Activated CD4-positive, alpha-beta T cell treated with anti-CD3 and anti-CD28 coated beads, Interleukin-2, amount 50 U/mL, for 48 hours (primary cell): ENCODE measurements around the gene PROM1.

Experiments used
- DNase-seq, 2 experiments: peaks; one replicate each; pipeline ENCODE4 v3.0.0-alpha.2; 2020

The PROM1 gene

GRCh38 chr4:16056681-16057385, 27.0 kb downstream of the PROM1 start:
- DNase-seq, result no peak

DNA sequence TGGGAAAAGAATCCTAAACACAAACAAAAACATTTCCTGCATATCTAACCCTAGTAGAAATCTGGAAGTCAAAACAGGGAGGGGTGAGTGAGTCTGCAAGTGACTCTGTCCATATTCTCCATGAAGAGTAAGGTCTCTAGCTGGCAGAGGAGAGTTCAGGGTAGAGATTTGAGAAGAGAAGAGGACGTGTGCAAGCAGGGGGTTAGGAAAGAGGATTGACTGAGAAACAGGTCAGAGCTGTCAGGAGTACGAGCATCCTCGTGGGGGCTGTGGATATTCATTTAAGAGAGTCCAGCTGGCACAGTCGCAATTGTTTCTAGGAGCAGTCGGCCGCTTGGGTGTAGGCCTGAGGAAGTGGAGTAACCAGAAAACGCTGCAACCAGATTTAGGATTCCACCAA, 27.9 kb downstream of the PROM1 start:
- no peak for DNase-seq

GRCh38 chr4:16055471-16055870, 28.4 kb downstream of the PROM1 start:
- DNase-seq, result no peak

DNA sequence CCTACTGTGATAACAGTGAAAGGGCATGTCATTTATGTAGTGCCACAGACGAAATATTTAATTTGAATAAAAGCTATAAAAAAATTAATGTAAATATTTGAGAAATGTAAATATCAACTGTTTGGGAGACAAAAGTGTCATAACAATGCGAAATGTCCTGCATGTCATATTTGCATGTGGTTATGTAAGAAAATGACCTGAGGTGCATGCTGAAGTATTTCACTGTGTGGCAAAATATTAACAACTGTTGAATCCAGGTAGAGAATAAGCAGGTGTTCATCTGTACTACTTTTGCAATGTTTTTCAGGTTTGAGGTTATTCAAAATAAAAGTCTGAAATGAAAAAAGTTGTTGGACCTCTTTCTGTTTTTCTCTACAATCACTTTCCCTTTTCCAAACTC, 30.9 kb downstream of the PROM1 start:
- no peak for DNase-seq

DNA sequence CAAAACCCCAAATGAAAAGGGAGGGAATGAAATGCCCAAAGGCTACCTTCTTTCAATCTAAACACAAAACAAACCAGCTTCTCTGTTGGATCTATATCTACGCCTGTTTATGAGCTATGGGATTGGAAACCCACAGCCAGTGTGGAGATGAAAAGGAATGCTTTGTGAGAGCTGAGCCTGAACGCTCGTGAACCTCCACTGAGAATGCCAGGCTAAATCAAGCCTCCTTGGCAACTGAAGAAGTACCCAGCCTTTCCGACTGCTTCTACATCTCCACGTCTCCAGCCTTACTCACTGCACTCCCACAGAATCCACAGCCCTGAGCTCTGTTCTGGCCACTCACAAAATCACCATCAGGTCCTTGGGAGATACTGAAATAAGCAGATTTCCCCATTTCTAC, 31.8 kb downstream of the PROM1 start:
- DNase-seq, result no peak

- no peak for DNase-seq
Measured at GRCh38 chr4:16051132-16051531, 32.7 kb downstream of the PROM1 start.

DNA sequence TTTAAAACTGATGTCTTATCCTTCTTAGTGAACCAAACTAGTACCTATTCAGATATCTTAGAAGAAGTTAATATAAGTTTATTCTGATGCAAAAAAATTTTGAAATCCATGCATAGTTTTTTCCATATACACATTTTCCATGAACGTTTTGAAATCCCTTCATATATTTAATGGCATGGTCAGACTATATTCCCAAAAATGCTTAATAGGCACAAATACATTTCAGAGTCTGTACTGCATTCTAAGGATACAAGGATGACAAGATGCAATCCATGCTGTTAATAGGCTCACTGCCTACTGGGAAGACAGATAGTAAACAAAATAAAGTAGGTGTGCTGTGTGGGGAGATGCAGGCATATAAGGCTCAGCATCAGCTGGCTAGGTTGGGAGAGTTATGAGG, 33.2 kb downstream of the PROM1 start:
- no peak for DNase-seq

GRCh38 chr4:16048619-16049419, 35.0 kb downstream of the PROM1 start:
- no peak for DNase-seq

- DNase-seq, result no peak
Measured at GRCh38 chr4:16045687-16046086, 38.1 kb downstream of the PROM1 start.

DNA sequence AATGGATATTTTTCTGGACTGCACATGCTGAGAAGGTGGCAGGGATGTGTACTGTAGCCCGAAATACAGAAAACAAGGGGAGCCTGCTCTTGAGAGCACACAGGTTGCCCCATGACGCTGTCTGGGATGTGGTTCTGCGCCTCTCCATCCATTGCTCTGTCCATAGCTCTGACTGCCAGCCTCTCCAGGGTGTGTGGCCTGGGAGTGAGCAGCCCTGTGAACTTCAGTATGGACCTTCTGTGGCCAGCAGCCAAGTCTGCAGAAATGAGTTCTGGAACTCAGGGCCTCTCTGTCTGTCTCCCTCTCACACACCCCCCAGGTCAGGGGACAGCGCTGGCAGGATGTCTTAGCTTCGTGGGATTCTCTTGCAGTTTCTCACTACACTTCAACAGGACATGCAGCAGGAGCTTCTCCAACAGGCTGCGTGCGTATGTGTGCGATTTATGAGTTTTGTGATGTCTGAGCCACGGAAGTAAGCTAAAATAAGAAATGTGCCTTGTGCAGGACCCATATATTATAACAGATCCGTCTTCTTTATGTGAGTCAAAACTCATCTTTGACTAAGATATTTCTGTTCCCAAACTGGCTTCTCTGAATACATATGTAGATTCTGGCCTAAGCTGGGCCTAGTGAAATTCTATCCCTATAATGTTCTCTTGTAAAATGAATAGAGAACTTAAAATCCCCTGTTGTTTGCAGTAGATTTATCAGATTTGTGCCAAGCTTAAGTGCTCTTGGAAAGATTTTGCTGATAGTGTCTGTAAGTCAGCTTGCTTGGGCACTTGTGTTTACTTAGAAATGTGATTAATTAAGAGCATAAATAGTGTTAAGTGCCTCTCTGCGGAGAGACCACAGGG, 40.0 kb downstream of the PROM1 start:
- no peak for DNase-seq

DNA sequence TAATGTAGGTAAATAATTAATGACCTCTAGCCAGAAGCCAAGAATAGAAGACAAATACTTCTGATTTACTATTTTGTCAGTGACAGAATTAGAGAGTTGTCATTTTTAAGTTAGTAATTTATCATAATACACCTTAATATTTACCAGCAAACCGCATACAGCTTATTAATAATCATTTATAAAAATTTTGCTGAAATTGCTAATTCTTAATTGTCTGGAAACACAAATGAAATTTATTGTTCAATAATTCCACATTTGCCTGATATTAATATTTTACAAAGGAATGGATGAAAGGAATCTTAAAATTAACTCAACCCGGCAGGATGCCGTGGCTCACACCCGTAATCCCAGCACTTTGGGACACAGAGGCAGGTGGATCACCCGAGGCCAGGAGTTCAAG, 44.7 kb downstream of the PROM1 start:
- DNase-seq, result no peak

- no peak for DNase-seq
Measured at GRCh38 chr4:16037901-16038300, 45.9 kb downstream of the PROM1 start.

DNA sequence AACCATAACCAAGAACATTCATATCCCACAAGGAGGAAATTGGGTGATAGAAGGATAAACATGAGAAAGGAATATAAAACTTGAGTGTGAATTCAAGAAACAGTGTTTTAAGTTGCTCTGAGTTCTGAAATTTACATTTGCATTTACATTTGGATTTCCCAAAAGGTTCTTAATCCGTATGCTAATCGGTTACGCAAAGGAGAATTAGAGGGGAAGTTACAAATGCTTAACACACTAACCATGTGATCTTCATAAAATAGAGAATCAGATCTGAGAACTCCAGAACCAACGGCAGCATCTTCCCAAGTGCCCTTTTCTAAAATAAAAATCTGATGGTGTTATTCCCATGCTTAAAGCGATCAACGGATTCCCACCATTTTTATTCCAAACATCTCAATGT, 48.0 kb downstream of the PROM1 start:
- no peak for DNase-seq

DNA sequence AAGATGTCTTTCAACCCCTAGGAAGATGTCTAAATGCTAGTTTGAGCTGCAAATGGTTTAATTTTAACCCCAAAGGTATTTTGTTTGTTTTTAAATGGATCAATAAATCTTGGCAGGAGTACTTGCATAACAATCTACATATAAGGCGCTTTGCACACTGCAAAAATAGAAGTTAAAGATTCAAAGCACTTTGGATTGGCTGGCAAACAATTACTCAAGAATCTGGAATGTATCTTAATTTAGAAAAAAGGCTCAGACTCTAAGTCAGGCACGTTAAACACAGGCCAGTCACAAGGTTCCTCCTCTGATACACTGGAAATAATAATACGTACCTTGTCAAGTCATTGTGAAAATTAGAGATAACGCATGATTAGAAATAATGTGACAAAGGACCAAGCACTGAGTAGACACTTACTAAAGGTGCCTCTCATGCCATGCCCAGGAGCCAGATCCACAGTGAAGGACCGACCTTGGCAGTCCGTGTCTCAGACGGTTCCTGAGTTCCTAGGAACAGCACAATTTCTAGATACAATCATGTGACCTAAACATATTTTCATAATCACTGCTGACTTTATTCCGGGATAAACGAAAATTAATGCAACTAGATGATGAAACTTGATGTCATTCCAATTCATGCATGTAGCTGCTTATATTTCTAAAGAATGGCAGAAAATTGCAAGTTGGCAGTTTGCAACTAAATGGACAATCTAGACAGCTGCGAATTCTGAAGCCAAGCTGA, 49.6 kb downstream of the PROM1 start:
- DNase-seq, result no peak

DNA sequence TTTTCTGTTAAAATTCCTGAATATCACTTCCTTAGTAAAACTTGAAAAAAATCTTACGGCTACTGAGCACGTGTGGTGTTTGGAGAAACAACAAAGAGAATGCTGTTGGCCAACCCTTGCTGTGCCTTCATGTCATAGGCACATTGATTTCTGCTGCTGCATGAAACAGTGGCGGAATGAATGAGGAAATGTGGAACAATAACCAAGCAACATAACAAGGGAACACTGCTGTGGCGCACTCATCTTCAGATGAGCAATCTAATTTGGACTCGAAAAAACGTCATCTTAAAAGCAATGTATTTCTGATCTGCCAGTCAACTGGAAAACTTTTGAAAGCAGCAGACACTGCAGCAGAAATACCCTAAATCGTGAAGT, 51.4 kb downstream of the PROM1 start:
- no peak for DNase-seq

DNA sequence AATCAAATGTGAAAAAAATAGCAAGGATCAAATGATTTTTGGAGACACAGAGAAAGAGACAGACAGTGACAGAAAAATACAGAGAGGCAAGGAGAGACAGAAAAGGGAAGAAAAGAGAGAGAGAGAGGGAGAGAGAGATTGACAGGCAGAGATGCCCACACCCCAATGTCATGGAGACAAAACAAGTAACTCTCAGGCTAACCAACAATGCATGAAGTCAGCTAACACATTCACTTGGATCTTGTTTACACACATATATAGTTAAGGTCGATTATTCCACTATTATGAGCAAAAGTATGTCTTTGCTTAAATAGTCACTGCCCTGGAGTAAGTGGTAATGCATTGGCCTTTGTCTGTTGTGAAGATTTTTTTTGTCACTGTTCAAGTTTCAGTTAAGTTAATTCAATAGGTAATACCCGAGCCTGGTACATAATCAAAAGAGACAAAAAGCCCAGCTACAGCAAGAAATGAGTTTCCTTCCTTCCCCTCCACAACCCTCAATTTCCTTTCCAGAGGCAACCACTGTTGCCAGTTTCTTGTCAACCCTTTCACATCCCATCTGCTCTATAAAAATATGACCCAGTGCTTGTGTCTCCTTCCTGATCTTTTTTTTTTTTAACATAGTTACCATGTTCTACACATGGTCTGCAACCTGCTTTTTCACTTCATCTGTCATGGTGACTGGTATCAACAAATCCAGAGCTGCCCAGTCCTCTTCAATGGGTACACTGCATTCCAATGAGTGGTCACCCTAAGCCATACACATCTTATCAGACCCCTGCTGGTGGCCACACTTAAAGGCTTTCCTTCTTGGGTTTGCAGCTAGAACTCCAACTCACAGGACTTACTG, 52.1 kb downstream of the PROM1 start:
- no peak for DNase-seq

GRCh38 chr4:16029886-16030285, 53.9 kb downstream of the PROM1 start:
- DNase-seq, result no peak

DNA sequence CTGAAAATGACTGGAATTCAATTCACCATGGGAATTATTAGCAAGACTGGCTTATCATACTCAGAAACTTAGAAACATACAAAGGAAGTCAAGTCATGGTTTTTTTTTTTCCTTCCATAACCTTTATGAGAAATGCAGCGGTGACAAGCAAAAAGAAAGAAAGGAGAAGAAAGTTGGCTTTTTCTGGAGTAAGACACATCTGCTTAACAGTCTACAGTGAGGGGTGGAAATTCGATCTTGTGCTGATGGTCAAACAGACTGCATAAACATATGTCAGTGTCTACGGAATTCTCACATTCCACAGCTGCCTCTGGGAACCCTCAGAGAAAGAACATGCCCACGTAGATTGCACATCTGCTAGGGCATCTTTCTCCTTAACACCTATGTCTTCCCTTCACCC, 54.6 kb downstream of the PROM1 start:
- no peak for DNase-seq

DNA sequence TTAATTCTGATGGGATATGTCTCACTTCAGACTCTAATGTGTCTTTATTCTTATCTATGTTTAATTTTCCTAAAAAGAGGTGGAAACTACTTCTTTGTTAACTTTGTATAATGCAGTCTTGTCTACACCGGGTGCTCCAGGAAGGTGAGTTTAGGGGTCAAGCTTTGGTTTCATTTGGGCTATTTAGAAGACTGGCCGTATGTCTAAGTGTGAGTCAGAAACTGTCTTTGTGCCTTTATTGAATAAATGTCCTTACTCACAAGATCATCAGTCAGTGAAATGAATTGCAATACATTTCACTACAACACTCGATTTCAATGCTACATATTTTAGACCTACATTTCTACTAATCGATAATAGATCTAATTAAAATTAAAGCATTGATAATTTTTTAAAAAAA, 56.2 kb downstream of the PROM1 start:
- DNase-seq, result no peak

DNA sequence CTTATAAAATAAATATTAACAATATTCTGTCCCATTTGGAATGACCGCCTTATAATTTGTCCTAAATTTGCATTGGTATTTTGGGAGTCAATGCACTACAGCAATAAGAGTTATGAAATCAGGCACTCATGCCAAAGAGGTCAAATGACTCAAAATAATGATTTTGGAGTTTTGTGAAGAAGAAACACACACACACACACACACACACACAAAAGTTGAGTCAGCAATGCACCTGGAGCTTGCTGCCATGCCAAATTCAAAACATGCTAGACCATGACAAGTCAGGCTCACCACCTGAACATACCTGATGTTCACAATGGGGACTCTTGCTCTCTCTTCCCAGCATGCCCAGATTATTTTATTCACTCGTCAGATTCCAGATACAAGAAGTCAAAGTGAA, 56.7 kb downstream of the PROM1 start:
- DNase-seq, result no peak

- no peak for DNase-seq
Measured at GRCh38 chr4:16026160-16026761, 57.6 kb downstream of the PROM1 start.

DNA sequence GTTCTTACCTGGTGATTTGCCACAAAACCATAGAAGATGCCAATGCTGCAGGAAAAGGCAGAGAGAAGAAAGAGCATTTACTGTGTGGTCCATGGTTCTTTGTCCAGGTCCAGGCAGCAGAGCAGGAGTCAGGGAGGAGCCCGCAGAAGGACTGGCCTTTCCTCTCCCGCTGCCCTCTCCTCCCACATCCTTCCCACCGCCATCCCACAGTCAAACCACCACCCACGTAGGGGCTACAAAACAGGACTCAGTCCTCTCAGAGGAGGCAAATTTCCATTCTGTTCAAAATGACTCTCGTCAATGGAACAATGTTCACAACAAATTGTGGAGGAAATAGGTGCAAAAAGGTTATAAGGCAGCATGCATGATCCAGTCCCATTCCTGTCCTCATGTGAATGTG, 58.6 kb downstream of the PROM1 start:
- DNase-seq, result no peak
